Keratinocyte (primary cell): ENCODE data around the gene SCN8A. TPM values are rescaled to one million over a fixed set of nuclear protein-coding genes. Genes with fewer than 3 reads are reported as not detected.

ENCODE experiments used
- DNase-seq: peaks from one replicate; pipeline ENCODE4 v3.0.0-alpha.2; 2011; ENCODE audit warnings: low read depth, missing footprints, low spot score
- FAIRE-seq: peaks from 2 replicates; lab custom pipeline; 2011; peaks lifted over from hg19 to GRCh38; lab: Jason Lieb, UNC
- H2AFZ ChIP-seq: 2 replicates; pipeline ENCODE4 v1.6.0; 2012; ENCODE audit warnings: low read length, control low read depth, inconsistent platforms; ENCODE audit not compliant: control insufficient read depth
- H3K27ac ChIP-seq: 2 replicates; pipeline ENCODE4 v1.5.1; 2011; ENCODE audit warnings: low read length; ENCODE audit not compliant: control insufficient read depth, insufficient read depth
- H3K27me3 ChIP-seq: 3 replicates; pipeline ENCODE4 v1.6.0; 2011; ENCODE audit warnings: low read length; ENCODE audit not compliant: control insufficient read depth, insufficient read depth; ENCODE audit errors: extremely low read depth
- H3K36me3 ChIP-seq, 2 experiments: 2 replicates in 1 of 2; 3 replicates in 1 of 2; pipeline ENCODE4 v1.5.1; 2011; ENCODE audit warnings: low read length in 2 of 2, mild to moderate bottlenecking in 1 of 2; ENCODE audit not compliant: control insufficient read depth in 2 of 2, insufficient read depth in 2 of 2; ENCODE audit errors: extremely low read depth in 1 of 2
- H3K4me1 ChIP-seq: 3 replicates; pipeline ENCODE4 v1.5.1; 2011; ENCODE audit warnings: low read length; ENCODE audit not compliant: control insufficient read depth, insufficient read depth; ENCODE audit errors: extremely low read depth
- H3K4me2 ChIP-seq: 3 replicates; pipeline ENCODE4 v1.6.0; 2011; ENCODE audit warnings: low read depth, low read length; ENCODE audit not compliant: control insufficient read depth, insufficient read depth; ENCODE audit errors: extremely low read depth
- H3K4me3 ChIP-seq, 3 experiments: fragments of 200-600 bp in 1 of 3; sonication (generic) in 1 of 3; 2 replicates in 2 of 3; 3 replicates in 1 of 3; pipeline ENCODE4 v1.5.1; 2011 to 2016; ENCODE audit warnings: low read length in 3 of 3, mild to moderate bottlenecking in 3 of 3, control low read depth in 2 of 3, inconsistent platforms in 1 of 3, low read depth in 1 of 3, mixed read lengths in 1 of 3, mixed run types in 1 of 3, moderate library complexity in 1 of 3; ENCODE audit not compliant: control insufficient read depth in 2 of 3, insufficient read depth in 2 of 3; ENCODE audit errors: extremely low read depth in 1 of 3
- H3K79me2 ChIP-seq: 2 replicates; pipeline ENCODE4 v1.6.0; 2012; ENCODE audit warnings: low read length; ENCODE audit not compliant: control insufficient read depth, insufficient read depth
- H3K9ac ChIP-seq: 3 replicates; pipeline ENCODE4 v1.6.0; 2011; ENCODE audit warnings: low read length; ENCODE audit not compliant: control insufficient read depth, insufficient read depth; ENCODE audit errors: extremely low read depth
- H3K9me1 ChIP-seq: 3 replicates; pipeline ENCODE4 v1.6.0; 2011; ENCODE audit warnings: low read length; ENCODE audit not compliant: control insufficient read depth, insufficient read depth; ENCODE audit errors: extremely low read depth
- H3K9me3 ChIP-seq: 2 replicates; pipeline ENCODE4 v1.5.1; 2012; ENCODE audit warnings: low read depth, low read length; ENCODE audit not compliant: control insufficient read depth
- H4K20me1 ChIP-seq: 3 replicates; pipeline ENCODE4 v1.6.0; 2011; ENCODE audit warnings: low read length; ENCODE audit not compliant: control insufficient read depth, insufficient read depth; ENCODE audit errors: extremely low read depth
- EZH2 ChIP-seq: IDR thresholded peaks from one replicate; pipeline ENCODE4 v1.6.1; 2012; ENCODE audit warnings: inconsistent platforms, mild to moderate bottlenecking, low read length, moderate library complexity
- dilution Hi-C: fragments of 300-500 bp; cut with MboI; formaldehyde crosslinking; loops from one replicate; pipeline ENCODE4 v1.7.0; 2020; ENCODE audit warnings: low sequenced_read_pairs; ENCODE audit not compliant: extremely low pct_ligation_motif_present
- polyA plus RNA-seq, 5 experiments: library from polyadenylated mRNA; depleted of rRNA in 3 of 5; stranded (reverse) in 3 of 5; stranded (forward) in 1 of 5; unstranded in 1 of 5; fragments of >200 nt; gene quantifications; 1 replicate in 1 of 5; 2 replicates in 3 of 5; 3 replicates in 1 of 5; pipeline versions ENCODE4 v1.2.1 to v1.2.3, GENCODE V29; 2011 to 2012; ENCODE audit warnings: missing spikeins in 2 of 5, low read depth in 1 of 5, low replicate concordance in 1 of 5
- TF ChIP-seq, protein P1 (sequence below), 3 experiments: IDR thresholded peaks in 1 of 3; conservative IDR thresholded peaks in 1 of 3; optimal IDR thresholded peaks in 1 of 3; 2 replicates in 2 of 3; 3 replicates in 1 of 3; pipeline versions ENCODE3 to v1.5.1; 2011; ENCODE audit warnings: low read length in 3 of 3, mild to moderate bottlenecking in 3 of 3, moderate library complexity in 2 of 3, control low read depth in 1 of 3, inconsistent platforms in 1 of 3; ENCODE audit not compliant: insufficient read depth in 2 of 3; ENCODE audit errors: extremely low read depth in 1 of 3

The SCN8A gene
- polyA plus RNA-seq, 1 donor (not counting 4 experiments of a cell fraction or from before 2014, with no cell fraction given): 1.1 TPM

DNA sequence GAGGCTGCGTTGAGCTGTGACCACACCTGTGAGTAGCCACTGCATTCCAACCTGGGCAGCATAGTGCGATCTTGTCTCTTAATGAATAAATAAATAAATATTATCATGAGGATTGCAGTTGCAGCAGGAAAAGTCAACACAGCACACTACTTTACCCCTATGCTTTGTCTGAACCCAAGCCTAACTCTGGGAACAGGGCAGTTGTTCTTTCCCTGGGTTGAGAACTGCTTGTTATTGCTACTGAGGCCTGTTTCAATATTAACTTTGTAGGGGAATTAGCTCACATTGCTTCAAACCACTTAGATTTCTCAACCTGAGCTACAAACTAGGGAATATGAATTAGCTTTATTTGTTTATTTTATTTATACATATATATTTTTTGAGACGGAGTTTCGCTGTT, 102.5 kb downstream of the SCN8A start:
- TF ChIP-seq, protein P1, sequence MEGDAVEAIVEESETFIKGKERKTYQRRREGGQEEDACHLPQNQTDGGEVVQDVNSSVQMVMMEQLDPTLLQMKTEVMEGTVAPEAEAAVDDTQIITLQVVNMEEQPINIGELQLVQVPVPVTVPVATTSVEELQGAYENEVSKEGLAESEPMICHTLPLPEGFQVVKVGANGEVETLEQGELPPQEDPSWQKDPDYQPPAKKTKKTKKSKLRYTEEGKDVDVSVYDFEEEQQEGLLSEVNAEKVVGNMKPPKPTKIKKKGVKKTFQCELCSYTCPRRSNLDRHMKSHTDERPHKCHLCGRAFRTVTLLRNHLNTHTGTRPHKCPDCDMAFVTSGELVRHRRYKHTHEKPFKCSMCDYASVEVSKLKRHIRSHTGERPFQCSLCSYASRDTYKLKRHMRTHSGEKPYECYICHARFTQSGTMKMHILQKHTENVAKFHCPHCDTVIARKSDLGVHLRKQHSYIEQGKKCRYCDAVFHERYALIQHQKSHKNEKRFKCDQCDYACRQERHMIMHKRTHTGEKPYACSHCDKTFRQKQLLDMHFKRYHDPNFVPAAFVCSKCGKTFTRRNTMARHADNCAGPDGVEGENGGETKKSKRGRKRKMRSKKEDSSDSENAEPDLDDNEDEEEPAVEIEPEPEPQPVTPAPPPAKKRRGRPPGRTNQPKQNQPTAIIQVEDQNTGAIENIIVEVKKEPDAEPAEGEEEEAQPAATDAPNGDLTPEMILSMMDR (optimal IDR thresholded peaks at IDR 0.05 in 1 of 3, IDR thresholded peaks at IDR 0.05 in 1 of 3, conservative IDR thresholded peaks at IDR 0.05 in 1 of 3; ENCODE audit: extremely low read depth in 1 of 3, insufficient read depth in 2 of 3, low read length in 3 of 3): no peak
- TF ChIP-seq EZH2: no peak
- Histone ChIP-seq H3K79me2 (no peaks in the 10 kb centered on the region), H3K9me3 (no peaks in the 10 kb centered on the region), H3K4me2 (no peak overlapping the region), H3K27me3 (no peaks in the 10 kb centered on the region), H3K4me3 (no peak overlapping the region), H4K20me1 (no peaks in the 10 kb centered on the region), H3K36me3 (no peaks in the 10 kb centered on the region), H2AFZ (no peak overlapping the region), H3K9me1 (no peaks in the 10 kb centered on the region), H3K4me1 (no peaks in the 10 kb centered on the region), H3K27ac (no peak overlapping the region), H3K9ac (no peak overlapping the region)
- dilution Hi-C loops: no loop called here
- DNase-seq: no peak
- no peak for FAIRE-seq

DNA sequence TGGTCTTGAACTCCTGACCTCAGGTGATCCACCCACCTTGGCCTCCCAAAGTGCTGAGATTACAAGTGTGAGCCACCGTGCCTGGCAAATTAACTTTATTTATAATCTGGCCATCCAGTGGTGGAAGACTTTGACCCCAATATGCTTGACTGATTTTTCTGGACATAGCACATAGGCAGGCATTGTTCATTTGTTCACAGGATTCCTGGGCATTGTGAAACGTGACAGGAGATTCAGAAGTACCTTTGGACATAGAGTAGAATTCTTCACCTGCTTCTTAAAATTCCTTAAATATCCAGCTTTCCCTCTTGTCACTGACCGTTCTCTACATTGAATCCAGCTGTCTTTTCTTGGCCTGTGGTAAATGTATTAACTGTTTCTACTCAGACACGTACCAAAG, 103.1 kb downstream of the SCN8A start:
- Histone ChIP-seq H3K36me3 (no peaks in the 10 kb centered on the region), H4K20me1 (no peaks in the 10 kb centered on the region), H2AFZ (no peak overlapping the region), H3K4me3 (no peak overlapping the region), H3K79me2 (no peaks in the 10 kb centered on the region), H3K27ac (no peak overlapping the region), H3K4me1 (no peaks in the 10 kb centered on the region), H3K9me3 (no peaks in the 10 kb centered on the region), H3K27me3 (no peaks in the 10 kb centered on the region), H3K9ac (no peak overlapping the region), H3K9me1 (no peaks in the 10 kb centered on the region), H3K4me2 (no peak overlapping the region)
- dilution Hi-C loops: no loop called here
- no peak for DNase-seq
- no peak for FAIRE-seq
- TF ChIP-seq, protein P1 (optimal IDR thresholded peaks at IDR 0.05 in 1 of 3, IDR thresholded peaks at IDR 0.05 in 1 of 3, conservative IDR thresholded peaks at IDR 0.05 in 1 of 3; ENCODE audit: extremely low read depth in 1 of 3, insufficient read depth in 2 of 3, low read length in 3 of 3): no peak
- TF ChIP-seq EZH2: no peak
